ENCODE measurements around the gene EFHD2. TPM values are rescaled to one million over a fixed set of nuclear protein-coding genes. Genes with fewer than 3 reads are reported as not detected.

EFHD2 gene
- total and polyA plus RNA-seq, 2 experiments from 2014 or later = 49.9 to 53.1 TPM

DNA sequence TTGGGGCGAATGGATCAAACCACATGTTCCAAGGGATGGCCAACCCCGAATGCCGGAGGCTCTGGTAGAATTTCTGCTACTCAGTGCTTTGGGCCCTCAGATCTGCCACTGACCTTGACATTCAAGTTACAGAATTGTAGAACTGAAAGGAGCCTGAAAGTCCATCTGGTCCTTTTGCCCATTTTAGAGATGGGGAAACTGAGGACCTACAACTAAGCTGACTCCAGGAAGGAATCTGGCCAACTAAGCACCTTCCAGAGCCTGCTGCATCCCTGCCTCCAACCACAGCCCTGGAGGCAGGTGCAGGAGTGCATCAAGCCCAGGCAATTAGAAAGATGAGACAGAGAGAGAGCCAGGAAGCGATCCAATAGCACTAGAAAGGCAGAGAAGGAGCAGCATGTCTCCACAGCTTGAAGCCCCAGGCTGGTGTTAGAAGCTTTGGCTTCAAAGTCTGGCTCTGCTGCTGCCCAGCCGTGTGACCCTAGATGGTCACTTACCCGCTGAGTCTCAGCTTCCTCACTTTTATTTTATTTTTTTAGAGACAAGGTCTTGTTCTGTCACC is 27.3 kb downstream of the EFHD2 start:
- H3K27me3 ChIP-seq (replicated peaks; ENCODE audit: insufficient read depth) = no peaks in the 10 kb centered on the region
- 90 to 91% methylated on average over 6 of the region's 6 CpGs for WGBS, 2 experiments (ENCODE audit: low coverage in 1 of 2, low lambda C conversion rate in 2 of 2, missing lambda C conversion rate in 2 of 2)
- H3K27ac ChIP-seq = no peak overlapping the region
- H2AFZ ChIP-seq = no peak overlapping the region
- in situ Hi-C loops (cut with MboI) = loop anchor here (25.0 kb wide), 1 partner anchor 300 kb away; no protein-coding TSS in a partner anchor
- DNase-seq = no peak
- no peaks in the 10 kb centered on the region for H3K79me2 ChIP-seq (ENCODE audit: insufficient read depth)
- H3F3A ChIP-seq (ENCODE audit: insufficient read depth) = peaks cover 4% of the 10 kb centered on the region; the same call in 1 of the 2 replicates
- H4K20me1 ChIP-seq (ENCODE audit: insufficient read depth) = no peaks in the 10 kb centered on the region
- no peaks in the 10 kb centered on the region for H3K9me2 ChIP-seq (ENCODE audit: insufficient read depth)
- no peak overlapping the region for H3K4me2 ChIP-seq (ENCODE audit: unreplicated experiment)
- H3K4me3 ChIP-seq = no peak overlapping the region
- H3K9me3 ChIP-seq (ENCODE audit: low read depth) = no peaks in the 10 kb centered on the region
- no peak overlapping the region for H3K9ac ChIP-seq
- H3K36me3 ChIP-seq (ENCODE audit: low read depth) = no peaks in the 10 kb centered on the region
- TF ChIP-seq EZH2 (IDR thresholded peaks at IDR 0.05; ENCODE audit: insufficient read depth, poor library complexity, severe bottlenecking) = no peak
- TF ChIP-seq EZH2phosphoT487 (IDR thresholded peaks at IDR 0.05; ENCODE audit: insufficient read depth, low read depth) = no peak
- H3K4me1 ChIP-seq (ENCODE audit: insufficient read depth) = peaks cover 10% of the 10 kb centered on the region

- Histone ChIP-seq H3K27me3 (replicated peaks; ENCODE audit: insufficient read depth) (no peaks in the 10 kb centered on the region), H2AFZ (no peak overlapping the region), H3K9ac (no peak overlapping the region), H3F3A (ENCODE audit: insufficient read depth) (no peaks in the 10 kb centered on the region), H3K9me3 (ENCODE audit: low read depth) (no peaks in the 10 kb centered on the region), H3K27ac (no peak overlapping the region), H3K9me2 (ENCODE audit: insufficient read depth) (no peaks in the 10 kb centered on the region), H3K36me3 (ENCODE audit: low read depth) (no peaks in the 10 kb centered on the region), H3K4me2 (ENCODE audit: unreplicated experiment) (no peak overlapping the region), H4K20me1 (ENCODE audit: insufficient read depth) (no peaks in the 10 kb centered on the region), H3K4me1 (ENCODE audit: insufficient read depth) (0 out of 2 replicates have a peak, but pooled peaks cover 3% of the 10 kb centered on the region), H3K79me2 (ENCODE audit: insufficient read depth) (no peaks in the 10 kb centered on the region), H3K4me3 (no peak overlapping the region)
- in situ Hi-C loops (cut with MboI) = loop anchor here (25.0 kb wide), 1 partner anchor 302 kb away; no protein-coding TSS in a partner anchor
- WGBS, 2 experiments (ENCODE audit: low coverage in 1 of 2, low lambda C conversion rate in 2 of 2, missing lambda C conversion rate in 2 of 2) = 93 to 96% methylated on average over 14 of the region's 14 CpGs
- DNase-seq = no peak
- TF ChIP-seq EZH2phosphoT487 (IDR thresholded peaks at IDR 0.05; ENCODE audit: insufficient read depth, low read depth) (no peak), EZH2 (IDR thresholded peaks at IDR 0.05; ENCODE audit: insufficient read depth, poor library complexity, severe bottlenecking) (no peak)
These were observed 29.6 kb downstream of the EFHD2 start for GRCh38 chr1:15439325-15439724.

DNA sequence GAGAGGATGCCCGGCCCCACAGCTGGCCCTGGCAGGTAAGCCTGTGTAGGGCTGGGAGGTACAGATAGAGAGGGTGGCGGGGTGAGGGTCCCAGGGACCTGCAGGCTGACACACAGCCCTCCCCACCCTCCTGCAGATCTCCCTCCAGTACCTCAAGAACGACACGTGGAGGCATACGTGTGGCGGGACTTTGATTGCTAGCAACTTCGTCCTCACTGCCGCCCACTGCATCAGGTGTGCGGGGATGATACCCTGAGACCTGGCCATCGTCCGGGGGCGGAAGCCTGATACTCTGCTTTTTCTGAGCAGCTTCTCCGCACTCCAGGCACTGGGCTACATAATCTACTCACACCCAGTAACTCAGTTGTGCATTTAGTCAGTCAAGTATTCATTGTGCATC is 30.7 kb downstream of the EFHD2 start:
- Histone ChIP-seq H3K9ac (no peak overlapping the region), H3K4me3 (no peak overlapping the region)
- in situ Hi-C loops (cut with MboI) = loop anchor here (25.0 kb wide), 1 partner anchor 303 kb away; no protein-coding TSS in a partner anchor

GRCh38 chr1:15441247-15441646 is 31.6 kb downstream of the EFHD2 start:
- no peaks in the 10 kb centered on the region for H3F3A ChIP-seq (ENCODE audit: insufficient read depth)
- no peak overlapping the region for H2AFZ ChIP-seq
- H3K9me2 ChIP-seq (ENCODE audit: insufficient read depth) = no peaks in the 10 kb centered on the region
- no peaks in the 10 kb centered on the region for H3K27me3 ChIP-seq (replicated peaks; ENCODE audit: insufficient read depth)
- TF ChIP-seq EZH2 (IDR thresholded peaks at IDR 0.05; ENCODE audit: insufficient read depth, poor library complexity, severe bottlenecking) = no peak
- no peak for TF ChIP-seq EZH2phosphoT487 (IDR thresholded peaks at IDR 0.05; ENCODE audit: insufficient read depth, low read depth)
- no peaks in the 10 kb centered on the region for H3K4me1 ChIP-seq (ENCODE audit: insufficient read depth)
- no peak overlapping the region for H3K4me3 ChIP-seq
- in situ Hi-C loops (cut with MboI) = loop anchor here (25.0 kb wide), 1 partner anchor 304 kb away; no protein-coding TSS in a partner anchor
- no peak overlapping the region for H3K9ac ChIP-seq
- no peaks in the 10 kb centered on the region for H4K20me1 ChIP-seq (ENCODE audit: insufficient read depth)
- no peak overlapping the region for H3K27ac ChIP-seq
- H3K4me2 ChIP-seq (ENCODE audit: unreplicated experiment) = no peak overlapping the region
- 72 to 73% methylated on average over 6 of the region's 6 CpGs for WGBS, 2 experiments (ENCODE audit: low coverage in 1 of 2, low lambda C conversion rate in 2 of 2, missing lambda C conversion rate in 2 of 2)
- no peak for DNase-seq
- no peaks in the 10 kb centered on the region for H3K9me3 ChIP-seq (ENCODE audit: low read depth)
- H3K36me3 ChIP-seq (ENCODE audit: low read depth) = no peaks in the 10 kb centered on the region
- no peaks in the 10 kb centered on the region for H3K79me2 ChIP-seq (ENCODE audit: insufficient read depth)

More for the DNA sequence above, 30.7 kb downstream of the EFHD2 start:
- no peak overlapping the region for H3K4me2 ChIP-seq (ENCODE audit: unreplicated experiment)
- H2AFZ ChIP-seq = no peak overlapping the region
- no peak overlapping the region for H3K27ac ChIP-seq
- no peaks in the 10 kb centered on the region for H3K27me3 ChIP-seq (replicated peaks; ENCODE audit: insufficient read depth)
- H3K9me3 ChIP-seq (ENCODE audit: low read depth) = no peaks in the 10 kb centered on the region
- H3K36me3 ChIP-seq (ENCODE audit: low read depth) = no peaks in the 10 kb centered on the region
- no peak for DNase-seq
- TF ChIP-seq EZH2 (IDR thresholded peaks at IDR 0.05; ENCODE audit: insufficient read depth, poor library complexity, severe bottlenecking) (no peak), EZH2phosphoT487 (IDR thresholded peaks at IDR 0.05; ENCODE audit: insufficient read depth, low read depth) (no peak)
- no peaks in the 10 kb centered on the region for H3K9me2 ChIP-seq (ENCODE audit: insufficient read depth)
- H3F3A ChIP-seq (ENCODE audit: insufficient read depth) = no peaks in the 10 kb centered on the region
- 86 to 87% methylated on average over 13 of the region's 13 CpGs for WGBS, 2 experiments (ENCODE audit: low coverage in 1 of 2, low lambda C conversion rate in 2 of 2, missing lambda C conversion rate in 2 of 2)
- H3K79me2 ChIP-seq (ENCODE audit: insufficient read depth) = no peaks in the 10 kb centered on the region
- no peaks in the 10 kb centered on the region for H4K20me1 ChIP-seq (ENCODE audit: insufficient read depth)
- no peaks in the 10 kb centered on the region for H3K4me1 ChIP-seq (ENCODE audit: insufficient read depth)
